ENCODE measurements around the gene ATXN7. TPM values are rescaled to one million over a fixed set of nuclear protein-coding genes. Genes with fewer than 3 reads are reported as not detected.

Gene ATXN7
- total and polyA plus RNA-seq, 4 donors = 4.8 to 46.6 (median 18.0) TPM

- Histone ChIP-seq H3K9ac (ENCODE audit: insufficient read depth in 1 of 2, low read length in 2 of 2) (no peak overlapping the region), H3K36me3 (ENCODE audit: control insufficient read depth in 4 of 4, insufficient read depth in 4 of 4, low read length in 4 of 4) (peaks cover 27 to 84% (median 63%) of the 10 kb centered on the region in 4 donors), H3K9me3 (ENCODE audit: control insufficient read depth in 4 of 4, insufficient read depth in 3 of 4, low read length in 3 of 4) (no peaks in the 10 kb centered on the region), H3K4me3 (no peak overlapping the region), H3K4me1 (ENCODE audit: control insufficient read depth in 5 of 5, insufficient read depth in 5 of 5, low read length in 5 of 5) (no peaks in the 10 kb centered on the region), H3K27me3 (ENCODE audit: control insufficient read depth in 3 of 3, insufficient read depth in 3 of 3, low read length in 2 of 3) (no peaks in the 10 kb centered on the region), H3K27ac (ENCODE audit: low read depth in 1 of 2, low read length in 1 of 2) (no peak overlapping the region)
- no peak for TF ChIP-seq CTCF (IDR thresholded peaks at IDR 0.05; ENCODE audit: control extremely low read depth, extremely low read depth)
- WGBS, 2 donors = 87 to 96% methylated on average over 7 of the region's 7 CpGs
- ATAC-seq (ENCODE audit: insufficient read depth, low FRiP score) = no peak
- no peak for DNase-seq
Observed at GRCh38 chr3:64009528-64009927, 145.9 kb downstream of the ATXN7 start.

- DNase-seq (no peak), ATAC-seq (ENCODE audit: insufficient read depth, low FRiP score) (no peak)
- no peak overlapping the region for H3K27ac ChIP-seq (ENCODE audit: low read depth in 1 of 2, low read length in 1 of 2)
- no peaks in the 10 kb centered on the region for H3K9me3 ChIP-seq (ENCODE audit: control insufficient read depth in 4 of 4, insufficient read depth in 3 of 4, low read length in 3 of 4)
- no peaks in the 10 kb centered on the region for H3K27me3 ChIP-seq (ENCODE audit: control insufficient read depth in 3 of 3, insufficient read depth in 3 of 3, low read length in 2 of 3)
- H3K4me1 ChIP-seq (ENCODE audit: control insufficient read depth in 5 of 5, insufficient read depth in 5 of 5, low read length in 5 of 5) = no peaks in the 10 kb centered on the region
- H3K4me3 ChIP-seq = no peak overlapping the region
- 92 to 93% methylated on average over 5 of the region's 5 CpGs for WGBS, 2 donors
- no peak for TF ChIP-seq CTCF (IDR thresholded peaks at IDR 0.05; ENCODE audit: control extremely low read depth, extremely low read depth)
- H3K36me3 ChIP-seq (ENCODE audit: control insufficient read depth in 4 of 4, insufficient read depth in 4 of 4, low read length in 4 of 4) = peaks cover 30 to 84% (median 64%) of the 10 kb centered on the region in 4 donors
- no peak overlapping the region for H3K9ac ChIP-seq (ENCODE audit: insufficient read depth in 1 of 2, low read length in 2 of 2)
Observed at GRCh38 chr3:64010199-64010598, 146.5 kb downstream of the ATXN7 start.

- TF ChIP-seq CTCF (IDR thresholded peaks at IDR 0.05; ENCODE audit: control extremely low read depth, extremely low read depth) = no peak
- peak; percentile 58 for ATAC-seq (ENCODE audit: insufficient read depth, low FRiP score)
- DNase-seq = no peak
- peaks cover 24 to 77% (median 56%) of the 10 kb centered on the region in 4 donors for H3K36me3 ChIP-seq (ENCODE audit: control insufficient read depth in 4 of 4, insufficient read depth in 4 of 4, low read length in 4 of 4)
- no peaks in the 10 kb centered on the region for H3K27me3 ChIP-seq (ENCODE audit: control insufficient read depth in 3 of 3, insufficient read depth in 3 of 3, low read length in 2 of 3)
- no peaks in the 10 kb centered on the region for H3K9me3 ChIP-seq (ENCODE audit: control insufficient read depth in 4 of 4, insufficient read depth in 3 of 4, low read length in 3 of 4)
- H3K27ac ChIP-seq (ENCODE audit: low read depth in 1 of 2, low read length in 1 of 2) = no peak overlapping the region
- no peak overlapping the region for H3K4me3 ChIP-seq
- H3K9ac ChIP-seq (ENCODE audit: insufficient read depth in 1 of 2, low read length in 2 of 2) = peak overlapping the region in 1 of 2 donors; percentile 9
- WGBS, 2 donors = 84 to 88% methylated on average over 5 of the region's 5 CpGs
- no peaks in the 10 kb centered on the region for H3K4me1 ChIP-seq (ENCODE audit: control insufficient read depth in 5 of 5, insufficient read depth in 5 of 5, low read length in 5 of 5)
Observed at GRCh38 chr3:64011685-64012084, 148.0 kb downstream of the ATXN7 start.
